ENCODE measurements around the gene ADI1.

The ADI1 gene

GRCh38 chr2:3534251-3534814, 15.0 kb upstream of the ADI1 start:
- Histone ChIP-seq H3K36me3 (ENCODE audit: low read length) (no peaks in the 10 kb centered on the region), H3K27ac (ENCODE audit: low read depth, low read length) (no peak overlapping the region), H3K4me3 (ENCODE audit: insufficient read depth, low read length, poor library complexity, severe bottlenecking) (no peak overlapping the region), H3K4me2 (ENCODE audit: low read depth, low read length, poor library complexity, severe bottlenecking) (no peak overlapping the region), H3K9me3 (ENCODE audit: insufficient read depth, low read length) (peaks cover 10% of the 10 kb centered on the region; the same call in 1 of the 2 replicates), H4K20me1 (ENCODE audit: low read depth, low read length) (no peaks in the 10 kb centered on the region), H3K27me3 (ENCODE audit: low read length) (no peaks in the 10 kb centered on the region), H3F3A (ENCODE audit: insufficient read depth) (no peaks in the 10 kb centered on the region), H3K9me2 (replicated peaks; ENCODE audit: insufficient read depth, low read length) (no peaks in the 10 kb centered on the region), H2AFZ (ENCODE audit: low read depth, low read length, severe bottlenecking) (no peak overlapping the region), H3K9ac (ENCODE audit: low read length) (no peak overlapping the region), H3K79me2 (ENCODE audit: insufficient read depth, low read length) (no peaks in the 10 kb centered on the region)
- no peak for TF ChIP-seq EZH2phosphoT487 (conservative IDR thresholded peaks at IDR 0.05; ENCODE audit: low read length)
- no peak for TF ChIP-seq CTCF (IDR thresholded peaks at IDR 0.05; ENCODE audit: insufficient read depth, low read length, poor library complexity, severe bottlenecking)

GRCh38 chr2:3533836-3534235, 14.5 kb upstream of the ADI1 start:
- no peaks in the 10 kb centered on the region for H3K79me2 ChIP-seq (ENCODE audit: insufficient read depth, low read length)

GRCh38 chr2:3532941-3533340, 13.6 kb upstream of the ADI1 start:
- H3K4me2 ChIP-seq (ENCODE audit: low read depth, low read length, poor library complexity, severe bottlenecking), result no peak overlapping the region
- no peaks in the 10 kb centered on the region for H3K36me3 ChIP-seq (ENCODE audit: low read length)
- no peak overlapping the region for H3K9ac ChIP-seq (ENCODE audit: low read length)
- H2AFZ ChIP-seq (ENCODE audit: low read depth, low read length, severe bottlenecking), result no peak overlapping the region
- H3K79me2 ChIP-seq (ENCODE audit: insufficient read depth, low read length), result no peaks in the 10 kb centered on the region
- TF ChIP-seq CTCF (IDR thresholded peaks at IDR 0.05; ENCODE audit: insufficient read depth, low read length, poor library complexity, severe bottlenecking) (no peak), EZH2phosphoT487 (conservative IDR thresholded peaks at IDR 0.05; ENCODE audit: low read length) (no peak)
- no peaks in the 10 kb centered on the region for H3K9me2 ChIP-seq (replicated peaks; ENCODE audit: insufficient read depth, low read length)
- H4K20me1 ChIP-seq (ENCODE audit: low read depth, low read length), result no peaks in the 10 kb centered on the region
- H3K27ac ChIP-seq (ENCODE audit: low read depth, low read length), result no peak overlapping the region
- H3K4me3 ChIP-seq (ENCODE audit: insufficient read depth, low read length, poor library complexity, severe bottlenecking), result no peak overlapping the region
- no peaks in the 10 kb centered on the region for H3K27me3 ChIP-seq (ENCODE audit: low read length)
- peaks cover 10% of the 10 kb centered on the region; the same call in 1 of the 2 replicates for H3K9me3 ChIP-seq (ENCODE audit: insufficient read depth, low read length)
- peaks cover 3% of the 10 kb centered on the region; the same call in 1 of the 2 replicates for H3F3A ChIP-seq (ENCODE audit: insufficient read depth)

More at GRCh38 chr2:3533836-3534235, 14.5 kb upstream of the ADI1 start:
- peaks cover 3% of the 10 kb centered on the region; the same call in 1 of the 2 replicates for H3F3A ChIP-seq (ENCODE audit: insufficient read depth)
- H3K4me2 ChIP-seq (ENCODE audit: low read depth, low read length, poor library complexity, severe bottlenecking), result no peak overlapping the region
- no peak overlapping the region for H3K27ac ChIP-seq (ENCODE audit: low read depth, low read length)
- H4K20me1 ChIP-seq (ENCODE audit: low read depth, low read length), result no peaks in the 10 kb centered on the region
- peaks cover 10% of the 10 kb centered on the region; the same call in 1 of the 2 replicates for H3K9me3 ChIP-seq (ENCODE audit: insufficient read depth, low read length)
- no peaks in the 10 kb centered on the region for H3K27me3 ChIP-seq (ENCODE audit: low read length)
- no peak overlapping the region for H3K9ac ChIP-seq (ENCODE audit: low read length)
- no peak overlapping the region for H3K4me3 ChIP-seq (ENCODE audit: insufficient read depth, low read length, poor library complexity, severe bottlenecking)
- no peaks in the 10 kb centered on the region for H3K9me2 ChIP-seq (replicated peaks; ENCODE audit: insufficient read depth, low read length)
- no peaks in the 10 kb centered on the region for H3K36me3 ChIP-seq (ENCODE audit: low read length)
- TF ChIP-seq EZH2phosphoT487 (conservative IDR thresholded peaks at IDR 0.05; ENCODE audit: low read length) (no peak), CTCF (IDR thresholded peaks at IDR 0.05; ENCODE audit: insufficient read depth, low read length, poor library complexity, severe bottlenecking) (no peak)
- H2AFZ ChIP-seq (ENCODE audit: low read depth, low read length, severe bottlenecking), result no peak overlapping the region
